Activated CD4-positive, alpha-beta T cell treated with anti-CD3 and anti-CD28 coated beads for 1 hour (primary cell): Measurements from ENCODE around the gene MREG.

Experiments used
- DNase-seq: peaks from one replicate; pipeline ENCODE4 v3.0.0-alpha.2; 2020

MREG gene

DNA sequence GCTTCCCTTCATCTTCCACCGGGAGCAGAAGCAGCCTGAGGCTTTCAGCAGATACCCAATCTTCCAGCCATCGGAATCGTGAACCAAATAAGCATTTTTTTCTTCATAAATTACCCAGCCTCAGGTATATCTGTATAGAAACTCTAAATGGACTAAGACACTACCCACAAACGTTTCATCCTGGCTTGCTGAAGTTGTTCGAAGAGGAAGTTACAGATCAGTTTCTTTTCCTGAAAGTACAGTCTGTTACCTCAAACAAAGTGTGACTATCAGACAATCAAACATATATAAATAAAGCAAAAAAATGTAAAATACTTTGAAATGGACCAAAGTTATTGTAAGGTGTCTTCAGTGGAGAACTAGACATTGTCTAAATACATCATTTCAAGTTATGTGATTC lies 97.9 kb downstream of the MREG start:
- no peak for DNase-seq

DNA sequence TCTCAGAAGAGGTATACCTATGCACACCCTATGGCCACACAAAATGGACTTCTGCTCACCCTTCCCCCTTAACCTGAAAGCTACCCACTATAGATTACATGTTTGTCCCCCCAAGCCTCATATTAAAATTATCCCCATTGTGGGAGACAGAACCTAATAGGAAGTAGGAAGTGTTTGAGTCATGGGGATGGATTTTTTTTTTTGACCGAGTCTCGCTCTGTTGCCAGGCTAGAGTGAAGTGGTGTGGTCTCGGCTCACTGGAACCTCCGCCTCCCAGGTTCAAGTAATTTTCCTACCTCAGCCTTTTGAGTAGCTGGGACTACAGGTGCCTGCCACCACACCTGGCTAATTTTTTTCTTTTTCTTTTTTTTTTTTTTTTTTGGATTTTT lies 98.6 kb downstream of the MREG start:
- DNase-seq = no peak

DNA sequence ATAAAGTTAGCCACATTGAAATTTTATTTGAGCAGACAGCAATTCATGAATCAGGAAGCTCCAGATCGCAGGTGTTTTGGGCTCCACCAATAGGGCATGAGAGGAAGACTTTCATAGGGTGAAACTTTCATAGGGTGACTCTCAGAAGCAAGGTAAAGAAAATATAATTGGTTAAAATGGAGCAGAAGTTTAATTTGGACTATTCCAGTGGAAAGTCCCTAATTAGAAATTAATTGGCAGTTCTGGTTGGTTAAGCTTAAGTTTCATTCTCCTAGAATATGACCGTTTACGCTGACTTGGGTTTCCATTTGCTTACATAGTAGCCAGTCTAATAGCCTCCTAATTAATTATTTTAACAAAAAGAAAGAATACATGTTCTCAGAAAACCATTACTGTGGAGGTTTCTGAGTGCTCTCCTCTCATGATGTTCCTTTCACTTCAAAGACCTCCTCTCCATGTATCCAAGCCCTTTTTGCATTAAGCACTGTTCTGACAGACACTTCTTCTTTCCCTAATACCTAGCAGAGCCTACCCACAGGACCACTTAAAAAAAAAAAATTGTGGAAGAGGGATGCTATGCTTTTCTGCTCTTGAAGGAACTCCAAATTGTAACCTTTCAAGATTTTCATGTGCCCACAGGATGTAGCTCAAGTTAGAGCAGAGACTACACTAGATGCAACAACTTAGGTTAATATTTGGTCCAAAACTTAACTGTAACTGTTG lies 99.1 kb downstream of the MREG start:
- DNase-seq = no peak

DNA sequence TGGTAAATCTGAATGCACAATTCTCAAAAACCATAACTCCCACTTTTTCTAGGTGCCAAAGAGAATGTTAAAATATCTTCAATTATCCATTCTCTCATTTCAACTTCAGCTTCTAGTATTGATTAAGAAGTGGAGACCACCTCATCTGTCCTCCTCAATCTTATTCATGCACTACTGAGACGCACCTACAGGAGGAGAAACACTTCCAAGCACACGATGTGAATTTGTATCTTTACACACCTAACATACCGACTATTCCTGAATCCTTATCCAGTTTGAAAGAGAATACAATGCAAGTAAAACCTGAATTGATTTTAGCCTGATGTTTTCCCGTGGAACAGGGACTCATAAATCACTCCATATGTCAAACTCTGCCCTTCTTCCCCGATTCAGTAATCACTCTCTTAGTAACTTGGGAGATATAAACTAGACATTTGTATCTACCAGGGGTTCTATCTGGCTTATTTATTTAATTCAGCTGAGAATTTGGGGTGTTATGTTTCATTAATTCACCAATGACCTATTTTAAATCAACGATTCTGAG lies 101.0 kb downstream of the MREG start:
- no peak for DNase-seq

- DNase-seq = no peak
These were observed 101.9 kb downstream of the MREG start for GRCh38 chr2:215911301-215912085.

GRCh38 chr2:215910180-215910579 lies 103.2 kb downstream of the MREG start:
- DNase-seq = no peak

- no peak for DNase-seq
These were observed 106.2 kb downstream of the MREG start for GRCh38 chr2:215907147-215907546.

DNA sequence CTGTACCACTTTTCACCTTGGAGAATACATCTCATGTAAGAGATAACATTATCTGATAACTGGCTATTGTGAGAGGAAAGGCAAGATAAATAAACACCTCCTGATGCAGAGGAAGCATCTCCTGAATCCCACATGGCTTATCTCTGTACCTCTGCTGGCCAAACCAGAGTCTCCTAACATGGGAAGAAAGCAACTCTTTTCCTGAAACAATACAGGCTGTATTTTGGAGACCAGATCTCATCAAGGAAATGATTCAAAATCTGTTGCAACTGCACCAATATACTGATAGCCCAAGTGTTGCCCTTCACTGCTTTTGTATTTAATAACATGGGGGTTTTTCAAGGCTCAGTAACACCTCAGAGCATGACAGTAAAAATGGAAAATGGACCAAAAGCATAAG lies 106.9 kb downstream of the MREG start:
- DNase-seq = no peak

- no peak for DNase-seq
These were observed 107.7 kb downstream of the MREG start for GRCh38 chr2:215905691-215906090.

DNA sequence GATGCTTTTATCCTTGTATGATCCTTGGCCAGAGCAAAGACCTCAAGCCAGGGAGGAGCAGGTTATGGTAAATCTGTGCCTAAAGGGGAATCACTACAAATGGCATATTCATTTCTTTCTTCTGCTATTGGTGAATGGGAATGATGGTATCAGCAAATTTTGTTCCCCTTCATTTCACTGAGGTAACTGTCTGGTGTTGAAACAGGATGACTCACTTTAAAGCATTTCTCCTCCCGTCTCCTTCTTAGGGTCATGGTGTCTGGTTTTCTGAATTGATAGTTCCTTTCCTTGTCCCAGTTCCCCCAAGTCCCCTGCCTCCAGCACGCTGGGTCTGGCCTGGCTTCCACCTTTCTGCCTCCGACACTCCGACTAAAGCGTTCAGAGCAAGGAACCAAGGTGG lies 109.2 kb downstream of the MREG start:
- DNase-seq = no peak

GRCh38 chr2:215903203-215903602 lies 110.1 kb downstream of the MREG start:
- DNase-seq = no peak

GRCh38 chr2:215901796-215902195 lies 111.6 kb downstream of the MREG start:
- DNase-seq = no peak

GRCh38 chr2:215900843-215901242 lies 112.5 kb downstream of the MREG start:
- DNase-seq = no peak

- DNase-seq = no peak
These were observed 113.1 kb downstream of the MREG start for GRCh38 chr2:215900203-215900611.

- DNase-seq = no peak
These were observed 113.9 kb downstream of the MREG start for GRCh38 chr2:215899141-215900074.

DNA sequence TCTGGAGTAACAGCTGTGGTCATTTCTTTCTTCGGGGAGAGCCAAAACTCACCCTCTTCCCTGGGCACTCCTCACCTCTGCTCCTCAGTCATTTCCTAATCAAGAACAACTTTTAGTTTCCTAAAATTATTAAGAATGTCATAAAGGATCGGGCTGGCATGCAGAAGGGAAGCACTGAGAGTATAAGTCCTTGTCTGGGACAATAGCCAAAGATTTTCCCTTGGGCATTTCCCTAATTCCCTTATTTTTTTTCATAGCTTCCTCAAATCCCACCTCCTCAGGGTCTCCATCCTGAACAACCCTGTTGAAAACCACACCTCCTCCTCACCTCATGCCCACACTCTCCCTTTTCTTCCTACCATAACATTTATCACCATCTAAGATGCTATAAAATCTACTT lies 115.0 kb downstream of the MREG start:
- DNase-seq = no peak

DNA sequence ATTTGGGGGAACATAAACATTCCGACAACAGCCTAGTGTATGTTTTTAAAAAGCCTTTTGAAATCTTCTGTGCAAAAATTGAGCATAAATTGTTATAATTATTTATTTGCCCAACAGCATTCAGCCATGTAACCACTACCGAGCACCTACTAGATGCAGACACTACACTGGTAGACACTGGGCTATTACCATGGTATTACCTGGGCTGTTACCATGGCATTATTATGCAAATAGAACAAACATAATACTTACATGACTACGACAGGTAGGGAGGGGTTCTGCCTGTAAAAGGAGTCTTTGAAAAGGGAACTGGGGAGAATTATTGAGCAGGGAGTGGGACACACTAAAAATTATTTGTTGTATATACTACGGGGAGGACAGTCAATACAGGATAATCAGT lies 116.4 kb downstream of the MREG start:
- DNase-seq = no peak

GRCh38 chr2:215895330-215895729 lies 118.0 kb downstream of the MREG start:
- DNase-seq = no peak
